ENCODE measurements around the gene KRT81. TPM values are rescaled to one million over a fixed set of nuclear protein-coding genes. Genes with fewer than 3 reads are reported as not detected.

KRT81 gene
- total and polyA plus RNA-seq, 2 donors (not counting 1 experiment from before 2014, with no cell fraction given), result not detected

- Histone ChIP-seq H3K4me3 (ENCODE audit: control extremely low read depth in 1 of 5, extremely low read depth in 1 of 5, insufficient read depth in 1 of 5, low read depth in 2 of 5, low read length in 4 of 5) (no peak overlapping the region), H3K36me3 (replicated peaks in 1 of 2; ENCODE audit: control extremely low read depth in 1 of 2, control insufficient read depth in 1 of 2, extremely low read depth in 1 of 2, insufficient read depth in 2 of 2, low read length in 1 of 2) (no peaks in the 10 kb centered on the region), H3K9ac (ENCODE audit: low read length) (no peak overlapping the region), H3K27me3 (replicated peaks in 1 of 4; ENCODE audit: control extremely low read depth in 1 of 4, control insufficient read depth in 3 of 4, insufficient read depth in 4 of 4, low read length in 3 of 4) (peaks cover 0 to 8% (median 2%) of the 10 kb centered on the region in 4 experiments), H3K4me2 (replicated peaks; ENCODE audit: low read depth, low read length, poor library complexity, severe bottlenecking) (no peak overlapping the region), H3K79me2 (ENCODE audit: control insufficient read depth, insufficient read depth, low read length) (no peaks in the 10 kb centered on the region), H4K20me1 (ENCODE audit: control insufficient read depth, insufficient read depth, low read length, poor library complexity, severe bottlenecking) (no peaks in the 10 kb centered on the region), H3K9me3 (ENCODE audit: control extremely low read depth in 1 of 3, control insufficient read depth in 2 of 3, insufficient read depth in 1 of 3, low read length in 2 of 3) (no peaks in the 10 kb centered on the region), H3K4me1 (ENCODE audit: control insufficient read depth in 2 of 2, insufficient read depth in 2 of 2, low read length in 2 of 2) (no peaks in the 10 kb centered on the region), H2AFZ (ENCODE audit: insufficient read depth, low read depth, low read length, poor library complexity, severe bottlenecking) (no peak overlapping the region), H3K27ac (ENCODE audit: low read length in 2 of 2) (no peak overlapping the region)
- no peaks in the 10 kb centered on the region for H3K4me1 Mint-ChIP-seq
- DNase-seq (no peak), ATAC-seq (ENCODE audit: low read depth) (no peak)
- 50% methylated on average over 1 of the region's 4 CpGs for WGBS (ENCODE audit: insufficient coverage)
- H3K4me3 Mint-ChIP-seq, result no peak overlapping the region
- no peak for TF ChIP-seq EZH2 (IDR thresholded peaks at IDR 0.05; ENCODE audit: borderline replicate concordance, insufficient read depth, low read depth, low read length, poor library complexity, severe bottlenecking)
- no peak for TF ChIP-seq CTCF (IDR thresholded peaks at IDR 0.05)
- no peak overlapping the region for H3K27ac Mint-ChIP-seq
- H3K27me3 Mint-ChIP-seq, result peaks cover 35% of the 10 kb centered on the region
- CTCF ChIA-PET, result no interaction called here
- intact Hi-C loops (cut with micrococcal nuclease), result no loop called here
- no peaks in the 10 kb centered on the region for H3K9me3 Mint-ChIP-seq (ENCODE audit: insufficient read depth)
- POLR2A ChIA-PET, result no interaction called here
These were observed 7.4 kb upstream of the KRT81 start for GRCh38 chr12:52298677-52299190.

- peaks cover 51% of the 10 kb centered on the region for H3K27me3 Mint-ChIP-seq
- no peaks in the 10 kb centered on the region for H3K79me2 ChIP-seq (ENCODE audit: control insufficient read depth, insufficient read depth, low read length)
- no peaks in the 10 kb centered on the region for H3K4me1 Mint-ChIP-seq
- TF ChIP-seq CTCF (IDR thresholded peaks at IDR 0.05) (no peak), EZH2 (IDR thresholded peaks at IDR 0.05; ENCODE audit: borderline replicate concordance, insufficient read depth, low read depth, low read length, poor library complexity, severe bottlenecking) (no peak)
- H3K27me3 ChIP-seq (replicated peaks in 1 of 4; ENCODE audit: control extremely low read depth in 1 of 4, control insufficient read depth in 3 of 4, insufficient read depth in 4 of 4, low read length in 3 of 4), result peaks cover 0 to 8% (median 2%) of the 10 kb centered on the region in 4 experiments
- no peaks in the 10 kb centered on the region for H3K9me3 ChIP-seq (ENCODE audit: control extremely low read depth in 1 of 3, control insufficient read depth in 2 of 3, insufficient read depth in 1 of 3, low read length in 2 of 3)
- H4K20me1 ChIP-seq (ENCODE audit: control insufficient read depth, insufficient read depth, low read length, poor library complexity, severe bottlenecking), result no peaks in the 10 kb centered on the region
- DNase-seq (no peak), ATAC-seq (ENCODE audit: low read depth) (no peak)
- no peaks in the 10 kb centered on the region for H3K36me3 ChIP-seq (replicated peaks in 1 of 2; ENCODE audit: control extremely low read depth in 1 of 2, control insufficient read depth in 1 of 2, extremely low read depth in 1 of 2, insufficient read depth in 2 of 2, low read length in 1 of 2)
- H3K4me3 ChIP-seq (ENCODE audit: control extremely low read depth in 1 of 5, extremely low read depth in 1 of 5, insufficient read depth in 1 of 5, low read depth in 2 of 5, low read length in 4 of 5), result no peak overlapping the region
- H3K9me3 Mint-ChIP-seq (ENCODE audit: insufficient read depth), result no peaks in the 10 kb centered on the region
- intact Hi-C loops (cut with micrococcal nuclease), result no loop called here
- no peak overlapping the region for H2AFZ ChIP-seq (ENCODE audit: insufficient read depth, low read depth, low read length, poor library complexity, severe bottlenecking)
- no peak overlapping the region for H3K27ac ChIP-seq (ENCODE audit: low read length in 2 of 2)
- H3K4me1 ChIP-seq (ENCODE audit: control insufficient read depth in 2 of 2, insufficient read depth in 2 of 2, low read length in 2 of 2), result no peaks in the 10 kb centered on the region
- H3K4me3 Mint-ChIP-seq, result no peak overlapping the region
- ChIA-PET CTCF (interaction anchor here (1.5 kb wide), 1 partner anchor 31 kb away, joined by 6 read pairs; no protein-coding TSS in a partner anchor), POLR2A (no interaction called here)
- WGBS (ENCODE audit: insufficient coverage), result 90% methylated on average over 4 of the region's 5 CpGs
- H3K27ac Mint-ChIP-seq, result no peak overlapping the region
- H3K4me2 ChIP-seq (replicated peaks; ENCODE audit: low read depth, low read length, poor library complexity, severe bottlenecking), result no peak overlapping the region
- no peak overlapping the region for H3K9ac ChIP-seq (ENCODE audit: low read length)
These were observed 5.4 kb upstream of the KRT81 start for GRCh38 chr12:52296572-52297215.
